Esophagus muscularis mucosa (tissue), 3 donors: ENCODE data around the gene MRO.

ENCODE experiments used
- CTCF ChIP-seq, 3 experiments: fragments of 200-600 bp in 2 of 3; fragments of 450-650 bp in 1 of 3; sonication (generic) in 2 of 3; IDR thresholded peaks; one replicate each; pipeline ENCODE4 v1.5.1; 2017 to 2019; ENCODE audit warnings: antibody characterized with exemption in 3 of 3, mild to moderate bottlenecking in 2 of 3, moderate library complexity in 1 of 3
- POLR2A ChIP-seq: fragments of 450-650 bp; IDR thresholded peaks from one replicate; pipeline ENCODE4 v1.6.1; 2017; ENCODE audit warnings: antibody characterized with exemption, moderate library complexity, mild to moderate bottlenecking, low read depth
- POLR2AphosphoS5 ChIP-seq, 2 donors: sonication (generic); formaldehyde crosslinking; IDR thresholded peaks; one replicate each; pipeline ENCODE4 v1.6.1; 2017; ENCODE audit warnings: antibody characterized with exemption in 2 of 2

GRCh38 chr18:50848061-50848551 is 28.3 kb upstream of the MRO start:
- no peak for TF ChIP-seq CTCF (IDR thresholded peaks at IDR 0.05)
- TF ChIP-seq POLR2A = no peak
- TF ChIP-seq POLR2AphosphoS5 (IDR thresholded peaks at IDR 0.05) = no peak
